Medulla oblongata (tissue), 1 donor: ENCODE data around the gene DTL.

Experiments used
- DNase-seq: peaks from one replicate; pipeline ENCODE4 v3.0.0-alpha.2; 2015; ENCODE audit errors: extremely low spot score

The DTL gene

DNA sequence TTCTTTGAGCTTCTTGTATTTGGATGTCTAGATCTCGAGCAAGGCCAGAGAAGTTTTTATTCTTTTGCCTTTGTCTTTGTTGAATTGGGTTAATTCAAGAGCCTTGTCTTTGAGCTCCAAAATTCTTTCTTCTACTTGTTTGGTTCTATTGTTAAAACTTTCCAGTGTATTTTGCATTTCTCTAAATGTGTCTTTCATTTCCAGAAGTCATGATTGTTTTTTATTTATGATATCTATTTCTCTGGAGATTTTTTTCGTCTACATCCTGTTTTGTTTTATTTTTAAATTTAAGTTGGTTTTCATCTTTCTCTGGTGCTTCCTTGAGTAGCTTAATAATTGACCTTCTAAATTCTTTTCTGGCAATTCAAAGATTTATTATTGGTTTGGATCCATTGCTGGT is 61.8 kb downstream of the DTL start:
- DNase-seq = no peak

DNA sequence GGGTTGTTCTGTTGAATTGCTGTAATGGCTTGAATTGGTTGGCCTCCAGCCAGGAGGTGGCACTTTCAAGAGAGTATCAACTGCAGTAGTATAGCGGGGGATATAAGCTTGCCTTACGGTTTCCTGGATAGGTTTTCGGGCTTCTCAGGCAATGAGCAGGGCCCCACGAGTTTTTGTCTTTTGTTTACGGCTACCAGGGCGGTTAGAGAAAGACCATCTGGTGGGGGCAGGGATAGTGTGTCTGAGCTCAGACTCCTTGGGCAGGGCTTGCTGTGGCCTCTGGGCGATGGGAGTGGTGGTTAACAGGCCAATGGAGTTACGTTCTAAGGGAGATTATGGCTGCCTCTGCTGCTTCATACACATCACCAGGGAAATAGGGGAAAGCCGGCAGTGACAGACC is 62.8 kb downstream of the DTL start:
- no peak for DNase-seq

DNA sequence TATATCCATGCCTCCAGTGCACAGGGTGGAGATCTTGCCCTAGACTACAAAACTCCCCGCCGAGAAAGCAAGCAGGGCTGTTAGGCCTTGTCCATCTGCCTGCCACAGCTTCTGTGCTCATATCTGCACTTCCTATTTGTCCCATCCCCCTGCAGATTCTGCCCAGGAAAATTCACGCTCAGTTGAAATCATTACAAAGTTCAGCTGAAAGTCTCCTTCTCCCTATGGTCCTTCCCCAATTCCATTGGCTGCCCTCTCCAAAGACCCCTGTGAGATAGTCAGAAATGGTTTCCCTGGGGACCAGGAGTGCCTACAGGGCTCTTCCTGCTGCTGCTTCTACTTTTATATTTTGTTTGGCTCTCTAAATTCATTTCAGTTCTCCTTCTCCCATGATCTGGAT is 63.2 kb downstream of the DTL start:
- DNase-seq = no peak

DNA sequence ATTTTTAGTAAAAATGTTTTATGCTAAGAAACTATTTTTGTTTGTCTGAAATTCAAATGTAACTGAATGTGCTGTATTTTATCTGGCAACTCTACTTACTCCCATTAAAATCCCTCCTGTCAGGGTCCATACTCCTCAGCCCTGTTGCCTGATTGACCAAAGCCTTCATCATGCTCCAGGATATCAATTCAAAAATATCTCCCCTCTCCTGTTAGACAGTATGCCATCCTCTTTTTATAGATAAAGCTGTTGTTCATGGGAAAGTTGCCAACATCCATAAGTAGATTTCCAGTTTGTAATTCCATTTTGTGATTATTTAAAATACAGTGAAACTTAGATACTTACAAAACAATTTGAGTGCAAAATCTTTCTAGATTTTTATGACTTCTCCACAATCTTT is 65.7 kb downstream of the DTL start:
- no peak for DNase-seq

DNA sequence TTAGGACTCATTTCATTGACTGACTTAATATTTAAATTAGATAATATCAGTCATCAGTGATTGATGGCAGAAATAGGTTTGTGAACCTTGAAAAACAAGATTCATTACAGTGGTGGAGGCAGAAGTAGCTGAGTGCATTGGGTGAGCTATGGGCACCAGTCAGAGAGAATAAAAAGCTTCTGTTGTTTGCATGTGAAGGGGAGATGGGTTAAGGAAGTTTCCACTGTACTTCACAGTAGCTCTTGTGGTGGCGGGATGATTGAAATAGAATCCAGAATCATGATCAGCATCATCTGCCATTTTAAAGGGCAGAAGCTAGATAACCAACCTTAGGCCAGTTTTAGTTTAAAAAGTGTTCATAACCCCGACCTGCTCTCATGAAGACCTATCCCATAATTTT is 66.2 kb downstream of the DTL start:
- DNase-seq = no peak

DNA sequence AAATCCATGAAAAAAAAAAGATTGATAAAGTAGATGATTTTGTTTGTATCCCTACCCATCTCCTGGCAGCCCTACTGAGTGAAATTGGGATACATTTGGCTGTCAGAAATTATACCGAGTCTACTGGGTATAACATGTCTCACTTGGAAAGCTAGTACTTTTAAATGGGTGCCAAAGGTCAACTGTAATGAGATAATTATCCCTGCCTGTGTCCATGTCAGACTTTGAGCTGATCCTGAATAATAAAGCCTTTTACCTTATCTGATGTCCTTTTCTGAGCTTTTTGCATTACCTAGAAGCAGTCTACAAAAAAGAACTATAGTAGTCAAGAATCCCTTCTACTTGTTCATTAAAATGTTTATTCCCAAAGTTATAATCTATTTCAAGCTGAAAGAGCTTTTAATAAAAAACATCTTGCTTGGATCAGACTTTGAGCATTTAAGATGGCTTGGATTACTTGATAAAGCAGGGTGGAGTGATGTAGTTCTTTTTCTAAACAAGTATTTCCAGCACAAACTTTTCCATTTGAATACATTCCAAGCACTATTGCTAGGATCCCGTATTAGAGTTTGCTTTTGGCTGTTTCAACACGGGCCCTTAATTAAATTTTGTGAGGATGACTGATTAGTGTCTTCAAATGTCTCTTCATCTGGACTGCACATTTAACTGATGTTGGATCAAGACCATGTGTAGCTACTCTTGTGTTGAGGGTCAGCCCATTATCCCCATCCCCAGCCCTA is 69.2 kb downstream of the DTL start:
- no peak for DNase-seq

DNA sequence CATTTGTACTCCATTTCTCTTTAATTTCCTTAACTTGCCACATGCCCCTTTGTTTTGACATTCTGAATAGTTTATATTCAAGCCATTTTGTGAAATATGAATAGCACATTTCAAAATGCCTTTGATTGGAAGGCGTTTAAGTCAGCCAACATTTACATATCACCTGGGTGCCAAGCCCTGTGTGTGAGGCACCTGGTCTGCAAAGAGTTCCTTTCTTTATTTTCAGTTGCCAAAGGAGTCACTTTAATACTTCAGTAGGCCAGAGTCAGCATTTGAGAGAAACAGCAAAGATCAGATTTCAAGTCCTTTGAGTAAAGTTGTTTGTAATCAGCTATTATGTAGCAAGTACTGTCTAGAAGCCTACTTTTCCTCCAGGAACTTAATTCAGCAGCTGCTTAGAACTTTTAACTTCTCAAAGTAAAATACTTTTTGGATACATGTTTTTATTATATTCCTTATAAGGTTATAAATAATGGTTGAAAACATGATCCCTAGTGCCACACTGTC is 70.8 kb downstream of the DTL start:
- no peak for DNase-seq

DNA sequence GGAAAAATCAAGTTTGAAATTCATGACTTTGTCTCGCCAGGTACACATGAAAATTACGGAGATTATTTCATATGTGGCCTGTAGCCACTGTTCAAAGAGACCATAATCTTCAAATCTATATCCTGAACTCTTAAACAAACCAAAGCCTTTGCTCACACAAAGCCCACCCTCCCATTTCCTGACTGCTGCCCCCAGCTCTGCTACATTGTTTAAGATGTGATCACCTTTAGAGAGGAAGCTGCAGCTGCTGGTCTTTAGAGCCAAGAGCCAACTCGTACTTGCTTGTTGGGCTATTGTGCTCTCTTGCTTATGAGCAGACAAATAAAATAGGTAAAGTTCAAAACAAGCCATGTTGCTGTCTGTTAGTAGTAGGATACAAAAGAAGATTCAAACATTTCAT is 71.9 kb downstream of the DTL start:
- DNase-seq = no peak

DNA sequence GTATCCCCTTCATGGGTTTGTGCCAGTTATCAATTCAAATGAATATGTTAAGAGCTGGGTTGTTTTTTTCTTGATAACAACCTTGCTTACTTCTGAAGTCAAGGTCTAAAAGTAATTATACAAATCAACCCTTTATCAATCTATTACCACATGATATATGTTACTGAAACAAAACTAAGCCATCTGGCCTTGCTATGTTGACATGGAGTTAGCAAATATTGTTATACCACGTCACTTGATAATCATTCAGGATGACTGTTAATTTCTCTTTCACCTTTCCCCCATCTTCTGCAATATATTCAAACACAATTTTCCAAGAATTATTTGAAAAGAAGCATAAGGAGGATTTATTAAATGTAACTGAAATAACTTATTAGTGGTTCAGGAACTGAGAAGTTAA is 72.6 kb downstream of the DTL start:
- no peak for DNase-seq

DNA sequence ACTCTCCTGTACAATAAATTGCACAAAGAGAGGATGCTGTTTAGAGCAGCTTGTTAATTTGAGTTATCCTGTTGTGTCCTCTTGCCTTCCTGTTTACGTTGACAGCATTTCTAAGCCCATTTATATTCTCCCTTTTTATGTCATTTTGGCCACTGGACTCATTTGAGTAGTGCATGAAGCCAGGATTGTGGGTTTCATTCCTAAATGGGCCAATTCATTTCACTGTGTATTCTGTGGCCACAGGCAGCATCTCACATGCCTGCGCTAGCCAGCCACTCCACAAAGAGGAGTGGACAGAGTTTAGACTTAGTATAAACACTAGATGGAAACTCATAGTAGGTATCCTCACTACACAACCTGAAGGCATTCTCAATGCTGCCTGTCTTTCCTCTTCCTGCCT is 73.4 kb downstream of the DTL start:
- no peak for DNase-seq

DNA sequence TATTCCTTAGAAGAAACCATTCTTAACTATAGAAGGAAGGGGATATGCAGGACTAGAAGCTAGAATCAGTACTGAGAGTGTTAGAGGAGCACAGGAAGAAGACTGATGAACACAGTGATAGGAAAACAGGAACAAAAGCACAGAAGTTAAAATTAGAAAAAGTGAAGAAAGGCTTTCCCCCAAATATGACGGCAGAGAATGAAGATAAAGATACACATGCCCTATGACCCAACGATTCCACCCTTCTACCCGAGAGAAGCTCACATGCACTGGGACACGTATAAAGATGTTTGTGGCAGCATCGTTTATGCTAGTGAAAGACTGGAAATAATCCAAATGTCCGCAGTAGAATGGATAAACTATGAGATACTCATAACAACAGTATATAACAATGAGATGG is 74.2 kb downstream of the DTL start:
- no peak for DNase-seq

DNA sequence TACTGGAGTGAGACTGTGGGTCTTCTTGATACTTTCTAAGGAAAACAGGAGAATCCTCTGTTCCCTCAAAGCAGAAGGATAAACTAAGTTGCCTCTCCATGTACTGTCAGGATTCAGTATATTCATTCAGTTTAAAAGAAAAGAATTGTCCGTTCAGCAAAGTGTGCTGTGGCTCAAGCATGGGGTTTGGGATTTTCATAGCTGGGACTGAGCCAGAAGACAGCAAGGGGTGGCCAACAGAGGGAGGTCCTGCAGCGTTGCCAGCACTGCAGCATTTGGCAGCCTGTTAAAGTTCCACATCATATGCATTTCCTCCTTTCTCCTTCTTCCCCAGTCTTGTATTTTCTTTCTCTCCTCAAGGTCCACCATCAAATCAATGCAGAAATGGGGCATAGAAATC is 75.1 kb downstream of the DTL start:
- DNase-seq = peak; percentile 25

DNA sequence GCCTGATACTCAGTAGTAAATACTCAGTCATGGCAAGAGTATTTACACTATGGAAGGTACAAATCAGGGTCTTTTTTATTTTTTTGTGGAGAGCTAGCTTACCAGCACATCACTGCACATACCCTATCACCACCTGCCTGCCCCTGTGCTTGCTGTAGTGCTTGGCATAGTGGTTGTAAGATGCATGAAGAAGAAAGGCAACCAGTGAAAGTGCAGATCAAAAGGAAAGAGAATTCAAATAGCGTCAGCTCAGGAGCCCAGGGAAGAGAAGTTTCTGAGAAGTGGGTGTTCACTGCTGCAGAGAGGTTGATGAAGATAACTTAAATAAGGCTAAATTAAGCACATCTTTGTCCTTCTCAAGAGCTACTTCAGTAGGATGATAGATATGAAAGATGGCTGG is 76.0 kb downstream of the DTL start:
- no peak for DNase-seq

DNA sequence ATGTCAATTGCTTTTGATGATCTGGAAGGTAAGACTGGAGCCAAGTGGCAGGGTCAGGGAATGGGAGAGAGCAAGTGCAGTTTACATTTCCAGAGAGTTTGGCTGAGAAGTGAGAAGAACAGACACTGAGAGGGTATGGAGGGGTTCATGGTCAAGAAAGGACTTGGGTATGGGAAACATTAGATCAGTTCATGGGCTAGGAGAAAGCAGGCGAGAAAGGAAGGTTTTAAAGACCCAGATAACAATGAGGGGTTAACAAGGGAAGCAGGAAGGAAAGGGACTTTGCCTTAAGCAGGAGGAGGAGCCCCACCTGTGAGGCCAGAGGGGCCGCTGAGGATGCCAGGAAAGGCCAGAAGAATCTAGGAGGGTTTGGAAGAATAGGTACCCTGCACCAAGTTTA is 78.2 kb downstream of the DTL start:
- no peak for DNase-seq

DNA sequence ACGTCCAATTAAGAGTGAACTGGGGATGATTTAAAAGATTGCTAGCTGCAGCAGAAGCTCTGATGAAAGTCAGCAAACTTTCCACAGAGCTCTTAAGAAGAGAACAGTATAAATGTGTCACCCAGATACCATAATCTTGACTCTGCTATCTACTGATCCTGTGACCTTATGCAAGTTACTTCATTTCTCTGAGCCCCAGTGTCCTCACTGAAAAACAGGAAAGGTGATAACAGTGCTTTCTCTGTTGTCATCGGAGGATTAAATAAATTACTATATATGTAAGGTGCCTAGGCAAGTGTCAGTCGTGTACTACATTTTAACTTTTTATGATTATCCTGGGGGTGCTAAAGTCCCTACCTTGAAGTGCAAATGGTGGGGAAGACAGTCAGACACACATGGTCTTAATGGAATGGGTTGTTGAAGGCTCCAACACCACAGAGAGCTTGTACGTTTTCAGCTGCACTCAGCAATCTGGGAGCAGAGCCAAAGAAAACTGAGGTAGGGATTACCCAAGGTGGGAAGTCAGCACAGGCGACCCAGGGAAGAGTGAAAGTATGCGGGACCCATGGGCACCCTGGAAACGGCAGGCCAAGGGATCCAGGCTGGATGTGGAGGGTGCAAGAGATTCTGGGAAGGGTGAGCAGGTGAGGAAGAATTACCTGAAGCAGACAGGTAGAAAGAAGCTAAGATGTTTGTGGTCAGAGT is 82.8 kb downstream of the DTL start:
- DNase-seq = no peak

DNA sequence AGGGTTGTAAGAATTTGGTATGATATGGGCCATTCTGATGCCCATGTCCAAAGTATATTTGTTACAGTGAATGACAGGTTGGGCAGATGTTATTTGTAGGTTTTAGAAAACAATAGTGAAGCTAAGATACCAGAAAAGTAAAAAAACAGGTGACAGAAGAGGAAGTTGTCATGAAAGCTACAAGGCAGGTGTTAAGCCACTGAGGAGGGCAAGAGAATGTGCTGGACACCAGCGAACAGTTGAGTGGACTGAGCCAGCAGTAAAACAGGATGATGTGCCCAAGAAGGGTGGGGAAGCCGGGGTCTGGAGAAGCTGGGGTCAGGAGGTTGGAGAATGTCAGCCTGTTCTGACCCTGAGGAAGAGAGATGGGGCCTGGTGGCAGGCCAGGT is 83.3 kb downstream of the DTL start:
- no peak for DNase-seq

DNA sequence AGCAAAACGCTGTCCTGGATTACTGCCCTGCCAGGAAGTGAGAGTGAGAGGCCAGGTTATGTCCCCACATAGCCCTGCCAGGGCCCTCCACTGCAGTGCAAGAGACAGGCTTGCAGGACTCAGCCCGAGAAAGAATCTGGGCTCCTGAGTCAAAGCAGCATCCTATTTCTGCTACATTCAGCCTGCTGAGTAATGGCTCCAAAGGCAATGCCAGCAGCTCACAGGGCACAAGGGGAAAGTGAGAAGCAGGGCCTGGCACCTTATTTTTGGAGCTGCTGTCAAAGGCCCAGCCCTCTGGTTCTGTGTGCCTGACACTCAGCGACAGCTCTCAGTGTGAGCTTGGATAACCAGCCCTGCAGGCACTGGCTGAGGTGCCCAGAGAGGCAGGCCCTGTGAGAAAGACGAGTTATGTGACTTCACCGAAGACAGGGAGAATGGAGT is 83.9 kb downstream of the DTL start:
- DNase-seq = no peak

DNA sequence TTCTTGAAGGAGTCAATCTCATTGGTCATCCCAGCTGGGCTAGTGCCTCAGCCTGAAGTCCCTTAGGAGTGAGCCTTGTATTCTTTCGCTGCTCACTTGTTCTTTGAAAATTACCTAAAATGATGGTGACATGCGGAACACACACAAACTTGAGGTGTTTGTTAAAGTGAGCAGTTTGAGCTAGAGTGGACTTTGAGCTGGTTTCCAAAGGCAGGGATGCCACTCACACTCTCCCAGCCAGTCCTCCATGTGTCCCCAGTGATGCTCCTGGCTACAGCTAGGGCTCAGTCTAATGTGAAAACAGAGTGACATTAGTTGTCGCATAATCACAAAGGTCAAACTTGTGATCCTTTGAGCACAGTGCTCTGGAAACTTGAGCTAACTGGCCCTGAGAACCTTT is 84.3 kb downstream of the DTL start:
- no peak for DNase-seq

DNA sequence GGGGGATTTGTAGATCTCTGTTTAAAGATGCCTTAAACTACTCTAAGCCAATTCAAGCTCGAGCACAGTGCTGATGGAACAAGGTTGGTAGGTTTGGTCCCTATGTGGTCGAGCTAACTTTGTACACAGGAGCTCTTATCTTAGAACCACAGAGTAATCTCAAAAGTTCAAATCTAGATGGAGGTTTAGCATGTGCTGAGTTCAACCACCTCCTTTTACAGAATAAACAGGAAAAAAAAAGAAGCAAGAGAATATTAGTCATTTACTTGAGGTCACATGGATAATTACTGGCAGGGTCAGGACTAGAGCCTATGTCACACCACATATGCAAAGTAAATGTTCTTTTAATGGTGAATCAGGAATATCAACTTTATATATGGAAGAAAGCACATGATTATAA is 86.2 kb downstream of the DTL start:
- no peak for DNase-seq

DNA sequence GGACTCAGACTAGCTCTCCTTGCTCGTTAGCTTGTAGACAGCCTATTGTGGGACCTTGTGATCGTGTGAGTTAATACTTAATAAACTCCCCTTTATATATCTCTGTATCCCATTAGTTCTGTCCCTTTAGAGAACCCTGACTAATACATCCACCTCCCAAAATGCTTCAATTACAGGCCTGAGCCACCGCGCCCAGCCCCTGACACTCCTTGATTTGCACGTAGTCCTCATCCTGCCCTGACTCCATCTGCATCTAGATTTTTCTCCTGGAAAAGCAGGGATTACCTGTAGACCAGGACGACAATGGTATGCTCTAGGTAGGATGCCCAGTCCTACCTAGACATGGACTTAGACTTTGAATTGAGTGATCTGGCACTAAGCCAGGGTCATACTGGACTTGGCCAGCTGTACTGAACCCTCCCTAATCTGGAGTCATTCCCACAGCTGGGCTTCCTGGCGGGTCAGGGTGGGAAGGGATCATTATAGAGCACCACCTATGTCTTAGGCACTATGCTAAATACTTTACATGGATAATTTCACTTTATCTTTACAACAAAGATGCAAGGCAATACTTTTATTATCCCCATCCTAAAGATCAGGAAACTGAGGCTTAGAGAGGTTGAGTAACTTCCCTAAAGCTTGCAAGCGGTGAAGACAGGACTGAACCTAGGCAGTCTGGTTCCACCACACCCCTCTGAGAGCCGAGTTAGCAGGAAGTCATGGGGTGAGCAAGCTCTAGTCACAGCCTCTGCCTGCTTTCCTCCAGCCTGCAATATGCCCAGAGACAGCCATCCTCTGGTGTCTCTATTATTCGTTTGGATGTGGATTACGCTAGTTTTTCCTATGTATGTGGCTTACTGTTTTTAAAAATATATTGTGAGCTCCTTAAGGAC is 89.4 kb downstream of the DTL start:
- DNase-seq = no peak

DNA sequence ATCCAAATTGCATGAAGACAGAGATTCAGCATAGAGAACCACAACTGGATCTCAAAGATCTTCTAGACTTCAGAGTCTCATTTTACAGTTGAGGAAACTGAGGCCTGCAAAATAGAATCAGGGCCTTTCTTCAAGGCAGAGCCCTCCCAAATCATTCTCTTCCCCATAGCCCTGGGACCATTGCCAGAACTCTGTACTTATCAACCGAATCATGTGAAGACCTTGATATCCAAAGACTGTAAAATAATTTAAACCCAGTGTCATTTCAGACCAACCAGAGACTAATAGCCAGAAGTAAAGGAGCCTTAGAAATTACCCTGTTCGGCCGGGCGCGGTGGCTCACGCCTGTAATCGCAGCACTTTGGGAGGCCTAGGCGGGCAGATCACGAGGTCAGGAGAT is 90.1 kb downstream of the DTL start:
- no peak for DNase-seq

DNA sequence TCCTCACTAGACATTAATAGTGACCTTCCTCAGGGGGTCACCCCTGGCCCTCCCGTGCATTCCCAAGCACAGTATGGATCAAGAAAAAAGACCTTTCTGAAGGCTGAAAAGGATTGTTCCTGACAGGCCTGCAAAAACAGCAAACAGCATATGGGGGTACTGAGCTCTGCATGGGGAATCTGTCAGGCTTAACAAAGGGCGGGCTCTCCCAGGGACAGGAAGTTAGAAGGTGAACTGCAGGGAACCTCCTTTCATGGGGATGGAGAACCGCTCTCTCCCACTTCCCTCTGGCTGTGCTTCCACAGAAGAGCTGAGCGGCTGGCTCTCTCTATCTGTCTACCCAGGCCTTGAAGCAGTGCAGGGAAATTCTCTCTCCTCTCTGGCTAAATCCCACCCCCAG is 91.7 kb downstream of the DTL start:
- DNase-seq = no peak

DNA sequence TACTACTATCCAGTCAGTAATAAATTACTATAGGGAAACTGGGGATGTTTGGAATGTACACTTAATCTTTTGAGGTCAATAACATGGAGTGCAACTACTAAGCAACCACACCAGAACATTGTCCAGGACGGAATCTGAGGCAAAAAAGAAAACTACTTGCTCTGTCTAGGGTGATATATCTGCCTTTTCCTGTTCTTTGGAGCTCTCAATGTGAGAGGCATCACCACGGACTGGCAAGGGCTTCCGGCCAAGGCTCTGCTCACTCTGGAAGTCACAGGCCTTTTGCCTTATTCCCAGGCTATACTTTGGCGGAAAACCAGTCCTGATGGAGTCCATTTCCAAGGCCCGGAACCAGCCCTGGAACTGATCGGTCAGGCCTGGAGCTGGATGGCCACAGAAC is 94.2 kb downstream of the DTL start:
- peak; percentile 28 for DNase-seq
